Measurements from ENCODE around the gene COX6A2.

GRCh38 chr16:31464781-31465260, 36.7 kb upstream of the COX6A2 start:
- TF ChIP-seq, protein P1, sequence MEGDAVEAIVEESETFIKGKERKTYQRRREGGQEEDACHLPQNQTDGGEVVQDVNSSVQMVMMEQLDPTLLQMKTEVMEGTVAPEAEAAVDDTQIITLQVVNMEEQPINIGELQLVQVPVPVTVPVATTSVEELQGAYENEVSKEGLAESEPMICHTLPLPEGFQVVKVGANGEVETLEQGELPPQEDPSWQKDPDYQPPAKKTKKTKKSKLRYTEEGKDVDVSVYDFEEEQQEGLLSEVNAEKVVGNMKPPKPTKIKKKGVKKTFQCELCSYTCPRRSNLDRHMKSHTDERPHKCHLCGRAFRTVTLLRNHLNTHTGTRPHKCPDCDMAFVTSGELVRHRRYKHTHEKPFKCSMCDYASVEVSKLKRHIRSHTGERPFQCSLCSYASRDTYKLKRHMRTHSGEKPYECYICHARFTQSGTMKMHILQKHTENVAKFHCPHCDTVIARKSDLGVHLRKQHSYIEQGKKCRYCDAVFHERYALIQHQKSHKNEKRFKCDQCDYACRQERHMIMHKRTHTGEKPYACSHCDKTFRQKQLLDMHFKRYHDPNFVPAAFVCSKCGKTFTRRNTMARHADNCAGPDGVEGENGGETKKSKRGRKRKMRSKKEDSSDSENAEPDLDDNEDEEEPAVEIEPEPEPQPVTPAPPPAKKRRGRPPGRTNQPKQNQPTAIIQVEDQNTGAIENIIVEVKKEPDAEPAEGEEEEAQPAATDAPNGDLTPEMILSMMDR (IDR thresholded peaks at IDR 0.05): no peak
- no peak for TF ChIP-seq EP300 (IDR thresholded peaks at IDR 0.05)
- no peak for TF ChIP-seq POLR2AphosphoS5 (IDR thresholded peaks at IDR 0.05)
- TF ChIP-seq POLR2A (IDR thresholded peaks at IDR 0.05): no peak
